HCEC 1CT (cell line): ENCODE results near the gene UCK2.

Source experiments
- DNase-seq: peaks from one replicate; pipeline ENCODE4 v3.0.0-alpha.2; 2017

Gene UCK2

DNA sequence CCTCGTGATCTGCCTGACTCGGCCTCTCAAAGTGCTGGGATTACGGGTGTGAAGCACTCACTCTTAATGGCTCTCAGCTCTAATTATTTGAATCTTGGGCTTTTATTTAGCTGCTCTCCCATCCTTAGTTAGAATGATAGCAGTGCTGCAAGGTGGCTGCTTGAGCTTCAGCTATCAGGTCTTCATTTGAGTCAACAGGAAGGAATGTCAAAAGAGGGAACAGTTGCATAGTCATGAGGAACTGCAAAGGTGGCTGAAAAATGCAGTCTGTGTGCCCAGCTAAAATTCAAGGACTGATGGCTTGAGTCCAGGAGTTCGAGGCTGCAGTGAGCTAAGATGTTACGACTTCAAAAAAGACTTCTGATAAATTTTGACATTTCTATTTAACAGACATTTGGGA lies 55.6 kb downstream of the UCK2 start:
- no peak for DNase-seq

DNA sequence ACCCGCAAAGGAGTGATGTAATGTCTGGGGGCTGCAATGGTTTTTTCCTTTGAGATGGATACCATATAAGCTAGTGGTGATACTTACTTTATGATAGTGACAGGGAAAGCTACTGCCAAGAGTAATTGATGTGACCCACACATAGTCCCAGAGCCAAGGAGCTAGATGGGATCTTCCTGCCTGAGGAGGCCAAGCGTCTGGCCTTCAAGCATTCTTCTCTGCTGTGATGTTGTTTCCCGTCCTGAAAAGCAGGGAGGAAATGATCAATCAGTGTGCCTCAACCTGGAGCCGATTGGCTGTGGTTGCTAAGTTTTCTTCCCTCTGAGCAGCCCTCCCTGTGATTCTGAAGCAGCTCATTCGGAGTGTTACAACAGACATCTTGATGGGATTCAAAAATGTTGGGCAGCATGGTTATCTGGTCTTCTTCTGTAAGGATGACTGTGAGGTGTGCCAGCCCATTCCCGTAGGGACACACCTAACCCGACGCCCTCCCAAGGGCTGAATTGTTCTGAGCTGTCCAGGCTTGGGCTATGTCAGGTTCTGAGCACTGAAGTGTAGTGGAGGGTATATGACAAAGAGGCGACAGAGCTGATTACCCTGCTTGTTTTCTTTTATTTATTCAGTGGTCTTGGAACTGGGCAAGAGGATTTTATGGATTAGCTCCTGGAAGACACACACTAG lies 56.7 kb downstream of the UCK2 start:
- DNase-seq: no peak

DNA sequence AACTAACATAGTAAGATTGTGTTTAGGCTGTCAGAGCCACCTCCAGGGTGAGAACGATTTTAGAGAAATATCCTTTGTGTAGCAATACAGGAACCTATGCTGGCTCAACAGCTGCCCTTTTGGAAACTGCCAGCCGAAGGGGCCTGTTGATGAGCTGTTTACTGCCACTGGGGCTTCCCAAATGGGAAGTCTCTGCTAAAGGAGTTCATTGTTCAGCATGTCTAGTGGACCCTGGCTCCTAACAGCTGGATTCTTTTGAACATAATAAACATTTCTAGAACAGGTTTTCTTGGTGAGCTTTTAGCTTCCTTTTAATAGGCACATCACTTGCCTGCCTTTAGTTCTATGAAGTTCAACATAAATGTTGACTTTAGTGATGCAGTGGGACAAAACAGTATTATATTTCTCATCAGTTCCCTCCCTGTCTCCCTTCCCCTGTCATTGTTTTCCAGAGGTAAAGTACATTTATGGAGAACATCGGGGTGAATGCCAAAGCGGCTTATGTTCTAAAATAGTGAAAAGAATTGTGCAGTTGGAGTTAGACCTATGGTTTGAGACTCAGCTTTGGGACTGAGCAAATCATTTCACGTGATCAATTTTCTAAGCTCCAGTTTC lies 57.4 kb downstream of the UCK2 start:
- DNase-seq: no peak

DNA sequence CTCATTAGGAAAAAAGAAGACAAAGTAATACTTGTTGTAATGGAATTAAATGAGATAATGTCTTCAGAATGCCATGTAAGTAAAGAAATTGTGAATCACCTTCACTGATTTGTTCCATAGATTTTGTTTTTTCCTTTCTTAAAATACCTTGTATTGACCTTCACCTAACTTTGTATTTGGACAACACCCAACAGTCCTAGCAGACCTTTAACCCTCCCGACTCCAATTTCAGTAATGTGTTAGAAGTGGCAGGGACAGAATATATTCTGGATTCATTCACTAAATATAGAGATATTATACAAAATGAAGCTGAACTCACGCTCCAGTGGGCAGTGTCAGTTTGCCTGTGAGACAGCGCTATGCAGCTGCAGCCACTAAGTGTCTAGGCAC lies 57.9 kb downstream of the UCK2 start:
- DNase-seq: no peak

DNA sequence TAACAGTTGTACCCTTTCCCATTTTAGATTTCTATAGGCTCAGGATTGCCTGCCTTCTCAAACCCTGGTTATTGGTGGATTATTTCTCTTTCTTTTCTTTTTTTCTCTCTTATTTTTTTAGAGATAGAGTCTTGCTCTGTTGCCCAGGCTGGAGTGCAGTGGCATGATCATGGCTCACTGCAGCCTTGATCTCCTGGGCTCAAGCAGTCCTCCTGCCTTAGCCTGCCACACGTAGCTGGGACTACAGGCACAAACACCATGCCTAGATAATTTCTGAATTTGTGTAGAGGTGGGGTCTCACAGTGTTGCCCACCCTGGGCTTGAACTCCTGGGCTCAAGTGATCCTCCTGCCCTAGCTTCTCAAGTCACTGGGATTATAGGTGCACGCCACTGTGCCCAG lies 58.8 kb downstream of the UCK2 start:
- DNase-seq: no peak

DNA sequence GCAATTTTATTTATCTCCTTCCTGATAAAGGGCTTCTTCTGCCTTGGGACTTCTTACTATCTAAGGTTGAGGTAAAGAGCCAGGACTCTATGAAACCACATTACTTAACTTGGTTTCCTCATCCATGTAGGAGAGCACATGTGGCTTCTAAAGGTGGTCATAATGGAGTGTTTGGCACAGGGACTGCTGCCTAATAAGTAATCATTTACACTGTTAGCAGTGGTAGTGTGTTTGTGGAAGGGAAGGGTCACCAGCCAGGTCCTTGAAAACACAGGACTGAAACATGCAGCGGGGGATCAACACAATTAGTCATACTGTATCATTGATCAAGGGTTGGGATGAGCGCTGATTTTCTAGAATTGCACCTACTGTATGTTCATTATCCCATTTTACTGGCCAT lies 59.6 kb downstream of the UCK2 start:
- DNase-seq: no peak

DNA sequence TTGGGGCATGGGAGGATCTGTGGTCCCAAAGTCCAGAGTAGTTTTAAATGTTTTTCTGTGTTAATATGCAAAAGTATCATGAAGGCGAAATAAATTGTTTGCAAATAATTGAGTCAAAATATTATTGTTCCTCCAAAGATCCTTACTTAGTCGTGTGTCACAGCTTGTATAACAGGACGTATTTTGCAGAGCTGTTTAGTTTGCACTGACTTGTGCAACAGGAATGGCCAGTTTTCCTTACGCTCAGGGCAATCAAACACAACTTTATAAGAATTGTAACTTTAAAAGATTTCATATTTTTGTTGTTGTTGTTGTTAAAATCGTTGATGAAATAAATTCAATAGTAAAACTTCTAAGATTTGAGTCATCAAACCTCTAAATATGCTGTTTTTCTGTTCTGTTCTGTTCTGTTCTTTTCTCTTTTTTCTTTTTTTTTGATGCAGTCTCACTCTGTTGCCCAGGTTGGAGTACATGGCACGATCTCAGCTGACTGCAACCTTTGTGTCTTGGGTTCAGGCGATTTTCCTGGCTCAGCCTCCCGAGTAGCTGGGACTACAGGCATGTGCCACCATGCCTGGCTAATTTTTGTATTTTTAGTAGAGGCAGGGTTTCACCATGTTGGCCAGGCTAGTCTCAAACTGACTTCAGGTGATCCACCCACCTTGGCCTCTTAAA lies 60.6 kb downstream of the UCK2 start:
- no peak for DNase-seq

DNA sequence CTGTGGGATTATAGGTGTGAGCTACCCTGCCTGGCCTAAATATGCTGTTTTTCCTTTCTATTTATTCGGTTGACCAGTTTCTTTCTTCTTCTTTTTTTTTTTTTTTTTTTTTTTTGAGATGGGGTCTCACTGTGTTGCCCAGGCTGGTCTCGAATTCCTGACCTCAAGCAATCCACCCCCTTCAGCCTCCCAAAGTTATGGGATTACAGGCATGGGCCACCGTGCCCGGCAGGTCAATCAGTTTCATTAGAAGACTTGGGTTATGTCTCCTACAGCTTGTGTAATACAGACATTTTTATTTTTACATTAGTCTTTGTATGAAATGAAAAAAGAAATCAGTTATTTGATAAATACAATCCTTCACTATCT lies 61.1 kb downstream of the UCK2 start:
- no peak for DNase-seq

DNA sequence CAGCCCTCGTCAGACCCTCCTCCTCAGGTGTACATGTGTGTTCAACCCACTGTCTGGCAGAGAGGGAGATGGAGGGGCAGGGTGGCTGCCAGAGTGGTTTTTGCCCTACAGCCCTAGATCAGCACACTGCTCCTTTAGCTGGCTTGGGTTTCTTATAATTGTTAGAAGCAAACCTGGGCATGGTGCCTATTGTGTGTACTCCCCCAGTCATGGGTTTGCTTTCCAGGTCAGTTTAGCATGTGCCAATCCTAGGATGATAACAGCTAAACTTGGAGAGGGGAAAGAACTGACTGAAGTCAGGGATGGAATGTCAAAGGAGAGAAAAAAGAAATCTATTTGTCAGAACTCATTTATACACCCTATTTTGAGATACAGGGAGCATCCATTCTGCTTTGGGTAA lies 63.3 kb downstream of the UCK2 start:
- DNase-seq: no peak

DNA sequence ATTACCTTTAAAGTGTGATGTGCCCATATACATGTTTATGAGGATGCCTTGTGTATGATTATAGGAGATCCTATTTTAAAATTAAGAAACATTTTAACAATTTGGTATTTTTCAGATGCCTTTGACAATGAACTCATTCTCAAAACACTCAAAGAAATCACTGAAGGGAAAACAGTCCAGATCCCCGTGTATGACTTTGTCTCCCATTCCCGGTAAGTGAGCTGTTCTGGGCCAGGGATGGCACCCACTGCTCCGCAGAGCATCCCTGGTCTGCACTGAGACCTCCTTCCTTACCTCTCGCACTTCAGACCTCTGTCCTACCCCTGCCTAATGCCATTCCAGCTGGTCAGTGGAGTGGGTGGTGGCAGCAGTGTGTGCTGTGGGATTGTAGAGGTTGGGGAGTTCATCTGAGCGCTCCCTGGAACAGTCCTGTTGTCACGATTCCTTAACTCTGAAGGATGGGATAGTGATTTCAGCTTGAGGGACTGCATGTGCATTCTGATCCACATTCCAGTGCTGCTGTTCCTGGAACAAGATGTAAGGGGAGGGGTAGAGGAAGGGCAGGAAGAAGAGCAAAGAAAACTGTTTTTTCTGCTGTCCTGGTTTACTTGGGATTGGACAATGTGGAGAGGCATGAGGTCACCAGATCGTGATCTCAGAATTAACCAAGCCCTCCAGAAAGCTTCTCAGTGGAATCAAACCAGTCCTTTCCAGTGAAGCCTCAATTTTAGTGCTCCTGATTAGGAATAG lies 63.9 kb downstream of the UCK2 start:
- no peak for DNase-seq

DNA sequence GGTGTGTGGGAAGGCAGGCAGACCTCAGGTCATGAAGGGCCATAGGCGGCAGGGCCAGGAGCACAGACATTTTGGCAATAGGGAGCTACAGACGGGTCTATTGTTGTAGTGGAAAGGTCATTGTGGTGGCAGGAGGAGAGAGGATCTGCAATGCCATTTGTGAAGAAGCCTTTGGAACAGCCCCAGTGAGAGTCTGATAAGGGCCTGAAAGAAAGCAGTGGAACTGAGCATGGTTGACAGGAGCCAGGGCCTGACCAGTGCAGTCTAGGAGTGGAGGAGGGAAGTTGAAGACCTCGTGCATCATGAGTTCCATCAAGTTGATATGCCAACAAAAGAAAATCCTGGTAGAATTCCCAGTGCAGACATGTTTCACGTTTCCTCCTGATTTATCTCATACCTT lies 65.5 kb downstream of the UCK2 start:
- DNase-seq: no peak

DNA sequence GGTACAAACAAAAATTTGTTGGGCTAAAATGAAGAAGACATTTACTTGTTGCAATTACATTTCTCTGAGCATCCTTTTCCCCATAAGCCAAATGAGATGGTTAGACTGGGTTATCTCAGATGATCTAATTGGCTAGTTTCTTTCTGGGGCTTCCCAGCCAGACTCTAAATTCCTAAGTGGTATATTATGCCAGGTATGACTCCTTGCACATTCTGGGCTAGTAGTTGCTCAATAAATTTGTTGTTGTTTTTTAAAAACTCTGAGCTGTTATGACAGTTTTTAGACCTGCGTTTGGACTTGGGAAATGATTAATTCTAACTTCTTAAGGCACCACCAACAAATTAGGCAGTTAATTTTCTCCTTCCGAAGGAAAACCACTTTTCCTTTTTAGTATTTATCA lies 66.1 kb downstream of the UCK2 start:
- DNase-seq: no peak

DNA sequence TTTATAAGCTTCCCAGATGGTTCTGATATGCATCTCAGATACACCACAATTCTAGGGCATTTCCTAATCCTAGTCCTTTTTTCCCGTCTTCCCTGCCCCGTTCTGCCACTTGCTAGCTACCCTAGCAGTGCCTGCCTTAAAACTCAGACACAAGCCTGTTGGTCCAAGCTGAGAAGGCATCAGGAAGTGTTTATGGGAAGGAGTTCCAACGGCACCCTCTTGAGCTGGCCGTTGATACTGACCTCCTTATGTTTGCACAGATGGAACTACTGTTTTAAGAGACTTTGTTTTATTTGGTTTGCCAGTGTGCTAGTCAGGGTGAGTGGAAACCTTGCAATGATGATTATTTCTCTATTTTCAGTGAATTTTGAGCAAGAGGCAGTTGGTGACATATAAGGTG lies 67.2 kb downstream of the UCK2 start:
- DNase-seq: no peak

DNA sequence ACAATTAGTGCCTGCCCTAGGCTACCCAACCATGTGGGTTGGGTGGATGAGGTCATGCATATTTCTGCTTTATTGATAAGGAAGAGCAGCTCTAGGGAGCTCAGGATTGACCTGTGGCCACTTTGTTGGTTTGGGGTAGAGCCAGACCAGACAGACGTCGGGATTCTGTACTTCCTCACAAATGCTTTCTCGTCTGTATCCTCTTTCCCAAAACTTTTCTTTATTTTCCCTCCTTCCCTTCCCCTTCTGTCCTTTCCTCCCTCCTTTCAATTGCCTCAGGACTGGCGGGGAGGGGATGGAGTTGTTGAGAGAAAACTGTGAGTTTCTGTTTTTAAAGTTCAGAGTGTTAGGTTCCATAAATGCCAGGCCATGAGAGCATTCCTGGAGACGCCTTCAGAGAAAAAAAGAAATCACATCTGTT lies 68.0 kb downstream of the UCK2 start:
- DNase-seq: peak; percentile 30

DNA sequence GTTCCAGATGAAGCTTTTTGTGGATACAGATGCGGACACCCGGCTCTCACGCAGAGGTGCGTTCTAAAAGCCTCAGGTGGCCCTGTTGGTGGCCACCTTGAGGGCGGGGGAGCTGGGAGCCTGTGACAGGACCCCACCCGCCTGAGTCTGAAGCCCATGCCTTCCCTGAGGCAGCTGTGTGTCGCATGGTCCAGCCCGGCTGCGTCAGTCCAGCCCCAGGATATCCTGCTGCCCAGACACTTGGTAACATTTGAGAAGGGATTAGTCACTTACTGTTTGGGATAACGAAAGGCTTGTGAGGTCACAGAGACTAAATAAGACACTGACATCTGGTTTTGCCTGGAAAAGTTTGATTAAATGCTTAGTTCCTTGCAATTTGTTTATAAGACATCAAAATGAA lies 68.9 kb downstream of the UCK2 start:
- peak; percentile 89 for DNase-seq

DNA sequence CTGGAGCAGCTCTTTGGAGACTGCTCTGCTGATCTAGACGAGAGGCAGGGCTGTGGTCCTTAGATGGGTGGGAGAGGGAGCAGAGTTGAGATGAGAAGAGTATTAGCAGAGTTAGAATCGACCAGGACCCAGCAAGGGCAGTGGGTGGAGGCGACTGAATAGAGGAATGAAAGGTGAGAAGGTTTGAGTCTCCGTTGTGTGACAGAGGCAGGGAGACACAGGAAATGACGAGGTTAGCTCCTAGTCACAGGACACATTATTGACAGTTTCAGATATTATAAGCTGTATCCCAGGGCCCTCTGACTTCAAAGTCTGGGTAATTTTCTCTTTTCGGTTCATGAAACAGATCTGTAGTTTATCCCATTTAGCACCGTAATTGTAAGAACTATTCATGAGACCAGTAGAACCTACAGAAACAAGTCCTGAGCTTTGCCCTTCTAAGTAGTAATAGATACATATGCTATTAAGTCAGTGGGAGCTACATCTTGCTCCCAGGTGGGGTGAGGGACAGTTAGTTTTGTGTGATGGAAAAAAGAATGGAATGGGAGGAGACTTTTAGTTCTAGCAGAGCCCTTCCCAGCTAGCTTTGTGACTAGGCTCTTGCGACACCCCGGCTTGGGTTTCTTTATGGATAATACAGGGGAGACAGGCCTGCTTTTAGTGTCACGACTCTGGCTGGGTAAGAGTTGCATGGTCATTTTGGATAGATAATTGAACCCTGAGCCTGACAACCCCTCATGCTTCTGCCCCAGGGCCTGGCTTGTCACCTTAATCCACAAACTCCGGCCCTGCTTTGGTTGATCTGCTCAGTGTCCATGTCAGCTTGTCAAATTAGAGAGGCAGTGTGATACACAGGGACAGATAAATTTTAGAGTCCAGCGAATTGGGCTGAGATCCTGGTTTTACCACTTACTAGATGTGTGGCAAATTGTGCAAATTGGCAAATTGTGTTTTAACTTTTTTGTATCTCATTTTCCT lies 70.2 kb downstream of the UCK2 start:
- DNase-seq: peak; percentile 65

DNA sequence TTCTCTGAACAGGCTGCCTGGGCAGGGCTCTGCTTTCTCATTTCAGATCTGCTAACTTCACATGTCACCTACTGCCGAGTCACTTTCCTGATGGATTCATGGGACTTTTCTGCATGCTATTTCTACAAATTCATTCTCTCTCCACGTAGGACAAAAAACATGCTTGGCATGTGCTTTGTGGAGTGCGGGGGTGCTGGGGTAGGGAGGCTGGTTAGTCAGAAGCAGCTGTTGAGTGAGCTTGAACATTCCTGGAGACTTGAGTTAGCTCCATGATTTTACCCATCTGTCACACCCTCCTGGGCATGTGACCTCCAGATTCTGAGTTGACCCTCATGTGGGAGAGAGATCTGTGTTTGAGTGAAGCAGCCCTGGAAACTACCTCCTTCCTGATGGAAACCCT lies 71.4 kb downstream of the UCK2 start:
- peak; percentile 99 for DNase-seq

DNA sequence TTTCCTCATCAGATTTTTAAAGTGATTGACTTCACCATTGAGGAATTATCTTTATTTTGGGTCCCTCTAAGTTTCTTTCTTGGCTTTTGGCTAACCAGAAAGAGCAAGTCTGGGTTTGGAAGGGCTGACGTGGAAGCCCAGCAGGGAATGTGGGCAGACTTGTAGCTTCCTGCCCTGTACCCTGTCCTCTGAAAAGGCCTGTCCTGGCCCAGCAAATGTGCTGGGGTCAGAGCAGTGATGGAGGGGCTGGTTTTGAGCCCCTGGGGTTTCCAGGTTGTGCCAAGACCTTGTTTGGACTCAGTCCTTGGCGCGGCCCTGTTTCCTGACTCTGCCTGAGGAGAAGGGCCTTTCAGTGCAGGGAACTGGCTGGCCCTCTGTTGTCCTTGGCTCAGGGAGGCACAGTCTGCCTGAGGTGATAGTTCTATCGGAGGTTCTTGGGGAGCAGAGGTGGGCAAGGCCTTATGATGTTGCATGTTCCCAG lies 72.1 kb downstream of the UCK2 start:
- DNase-seq: no peak

DNA sequence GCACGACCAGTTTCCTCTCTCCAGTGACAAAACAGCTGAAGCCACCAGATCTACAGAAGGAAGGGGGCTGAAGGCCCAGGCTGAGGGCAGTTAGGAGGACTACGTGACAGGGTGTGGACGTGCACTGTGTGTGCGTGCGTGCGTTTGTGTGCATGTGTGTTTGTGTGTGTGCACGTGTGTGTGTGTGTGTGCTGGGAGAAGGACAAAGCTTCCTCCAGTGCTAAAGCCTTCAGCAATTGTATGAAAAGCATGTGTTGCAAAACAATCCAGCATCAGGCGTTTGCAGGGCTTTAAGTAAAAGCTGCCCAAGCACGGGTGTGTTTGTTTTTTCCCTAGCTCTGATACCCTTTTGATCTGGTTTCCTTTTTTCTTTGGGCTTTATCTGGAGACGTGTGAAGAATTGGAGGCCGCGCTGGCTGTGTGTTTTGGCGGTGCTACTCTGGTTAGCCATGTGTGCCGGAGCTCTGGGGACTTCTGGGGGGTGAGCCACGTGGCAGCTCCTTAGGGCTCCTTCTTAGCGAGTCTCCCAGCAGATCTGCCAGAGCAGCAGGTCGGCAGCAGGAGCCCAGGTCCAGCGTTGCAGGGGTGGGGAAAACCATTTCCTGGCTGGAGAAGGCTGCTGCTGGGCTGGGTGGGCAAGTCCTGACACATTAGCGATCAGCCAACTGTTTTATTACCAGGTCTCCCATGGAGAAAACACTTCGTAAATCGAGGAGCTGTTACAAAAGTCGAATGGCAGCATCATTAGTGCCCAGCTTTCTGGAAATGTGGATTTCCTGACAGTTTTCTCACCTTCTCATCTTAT lies 73.4 kb downstream of the UCK2 start:
- DNase-seq: no peak

DNA sequence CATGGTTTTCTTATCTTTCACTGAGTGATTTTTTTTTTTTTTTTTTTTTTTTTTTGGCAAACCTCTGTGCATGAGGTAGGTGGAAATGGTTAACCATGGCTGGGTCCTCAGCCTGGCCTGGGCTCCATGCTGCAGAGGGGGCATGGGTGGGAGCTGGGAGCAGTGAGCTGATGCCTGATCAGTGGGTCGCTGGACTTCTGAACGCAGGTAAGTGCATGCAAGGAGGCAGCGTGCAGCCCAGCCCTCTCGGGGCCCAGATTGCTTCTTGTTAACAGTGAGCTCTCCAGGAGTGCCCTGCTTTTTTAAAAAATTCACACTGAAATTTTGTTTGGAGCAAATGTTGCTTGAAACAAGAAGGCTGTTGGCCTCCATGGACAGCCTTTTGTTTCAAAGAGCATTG lies 75.2 kb downstream of the UCK2 start:
- no peak for DNase-seq

DNA sequence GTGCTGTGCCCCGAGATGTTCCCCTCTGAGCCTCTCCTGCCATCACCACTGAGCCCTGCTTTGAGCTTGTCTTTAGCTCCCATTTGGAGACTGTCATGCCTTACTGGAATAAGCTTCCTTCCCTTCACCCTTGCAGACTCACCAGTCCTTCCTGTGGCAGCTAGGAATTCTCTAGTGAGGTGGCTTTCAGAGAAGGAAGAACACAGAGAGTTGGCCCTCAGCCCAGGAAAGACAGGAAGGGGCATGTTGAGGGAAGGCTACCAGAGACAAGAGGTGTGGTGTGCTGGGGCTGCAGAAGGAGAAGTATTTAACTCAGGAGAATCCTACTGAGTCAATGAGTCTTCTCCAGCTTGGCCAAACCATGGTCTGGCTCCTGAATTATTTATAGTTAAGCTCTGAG lies 76.3 kb downstream of the UCK2 start:
- DNase-seq: peak; percentile 51

DNA sequence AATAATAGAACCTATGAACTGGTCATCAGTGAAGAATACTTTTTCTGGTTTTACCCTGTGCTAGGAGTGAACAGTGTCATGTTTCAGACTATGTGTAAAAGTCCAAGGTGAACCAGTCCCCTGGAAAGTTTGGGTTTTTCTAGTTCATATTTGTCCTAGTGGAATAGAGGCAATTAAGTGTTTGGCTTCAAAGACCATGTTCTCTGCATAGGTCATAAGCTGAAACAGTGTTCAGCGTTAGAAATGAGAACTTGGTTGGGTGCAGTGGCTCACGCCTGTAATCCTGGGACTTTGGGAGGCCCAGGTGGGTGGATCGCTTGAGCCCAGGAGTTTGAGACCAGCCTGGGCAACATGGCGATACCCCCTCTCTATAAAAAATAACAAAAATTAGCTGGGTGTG lies 77.5 kb downstream of the UCK2 start:
- DNase-seq: no peak
